Ramos (cell line): ENCODE measurements around the gene CDC42BPA.
"Not testable (repeated sequence)": the region's sequence is repeated elsewhere in the genome, so short reads cannot be mapped to it uniquely, and the experiment has no call there.

ENCODE experiments used
- in situ Hi-C: fragments of 300-500 bp; cut with MboI; formaldehyde crosslinking; loops from one replicate; pipeline ENCODE4 v1.14.3; 2022; ENCODE audit warnings: low sequenced_read_pairs; ENCODE audit not compliant: unreplicated experiment

Gene CDC42BPA

GRCh38 chr1:226957714-226958113 is 360.6 kb downstream of the CDC42BPA start:
- in situ Hi-C loops: no loop called here

GRCh38 chr1:226956942-226957713 is 361.2 kb downstream of the CDC42BPA start:
- in situ Hi-C loops: no loop called here

GRCh38 chr1:226955857-226956256 is 362.4 kb downstream of the CDC42BPA start:
- in situ Hi-C loops: not testable (repeated sequence)

- in situ Hi-C loops: no loop called here
Measured at GRCh38 chr1:226954777-226955176, 363.5 kb downstream of the CDC42BPA start.

- in situ Hi-C loops: no loop called here
Measured at GRCh38 chr1:226954337-226954736, 364.0 kb downstream of the CDC42BPA start.

GRCh38 chr1:226953175-226953800 is 365.0 kb downstream of the CDC42BPA start:
- in situ Hi-C loops: no loop called here

- in situ Hi-C loops: no loop called here
Measured at GRCh38 chr1:226952118-226952441, 366.2 kb downstream of the CDC42BPA start.

GRCh38 chr1:226951286-226952117 is 366.8 kb downstream of the CDC42BPA start:
- in situ Hi-C loops: no loop called here

GRCh38 chr1:226950871-226951270 is 367.4 kb downstream of the CDC42BPA start:
- in situ Hi-C loops: no loop called here

GRCh38 chr1:226950316-226950715 is 368.0 kb downstream of the CDC42BPA start:
- in situ Hi-C loops: no loop called here

- in situ Hi-C loops: no loop called here
Measured at GRCh38 chr1:226949401-226949800, 368.9 kb downstream of the CDC42BPA start.

- in situ Hi-C loops: no loop called here
Measured at GRCh38 chr1:226948996-226949395, 369.3 kb downstream of the CDC42BPA start.

- in situ Hi-C loops: no loop called here
Measured at GRCh38 chr1:226948480-226948879, 369.8 kb downstream of the CDC42BPA start.

GRCh38 chr1:226948051-226948450 is 370.2 kb downstream of the CDC42BPA start:
- in situ Hi-C loops: no loop called here

- in situ Hi-C loops: no loop called here
Measured at GRCh38 chr1:226946841-226947240, 371.5 kb downstream of the CDC42BPA start.

- in situ Hi-C loops: no loop called here
Measured at GRCh38 chr1:226946285-226946684, 372.0 kb downstream of the CDC42BPA start.

GRCh38 chr1:226945858-226946245 is 372.4 kb downstream of the CDC42BPA start:
- in situ Hi-C loops: no loop called here

- in situ Hi-C loops: no loop called here
Measured at GRCh38 chr1:226945106-226945857, 373.0 kb downstream of the CDC42BPA start.

GRCh38 chr1:226943927-226944326 is 374.4 kb downstream of the CDC42BPA start:
- in situ Hi-C loops: no loop called here

- in situ Hi-C loops: no loop called here
Measured at GRCh38 chr1:226943156-226943555, 375.1 kb downstream of the CDC42BPA start.
